ENCODE results near the gene E2F6. TPM values are rescaled to one million over a fixed set of nuclear protein-coding genes. Genes with fewer than 3 reads are reported as not detected.

Gene E2F6
- total RNA-seq, 1 experiment from 2014 or later = 14.2 TPM

DNA sequence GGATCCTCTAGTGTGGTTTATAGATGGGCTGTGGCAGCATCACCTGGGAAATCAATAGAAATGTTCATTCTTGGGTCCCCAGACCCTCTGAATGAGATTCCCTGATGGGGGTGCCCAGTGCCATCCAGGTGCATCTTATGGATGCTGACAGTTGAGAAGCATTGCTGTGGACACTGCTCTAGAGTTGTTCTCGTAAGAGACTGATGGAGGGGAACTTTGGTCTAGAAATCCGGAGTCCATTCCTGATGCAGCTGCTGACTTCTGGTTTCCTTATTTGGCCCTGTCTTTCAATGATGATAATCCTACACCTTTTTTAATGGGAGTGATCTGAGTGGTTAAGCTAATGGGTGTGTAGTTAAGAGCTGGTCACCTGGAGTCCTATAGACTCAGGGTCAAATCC, 28.3 kb upstream of the E2F6 start (continued):
- TF ChIP-seq HMGXB4 (CRISPR knock-in tag; IDR thresholded peaks at IDR 0.05) = no peak
- TF ChIP-seq HMGA2 (CRISPR knock-in tag; IDR thresholded peaks at IDR 0.05) = no peak

- no peak for DNase-seq (ENCODE audit: low spot score)
- CTCF ChIA-PET = interaction anchor here (1.0 to 1.5 kb wide), 4 partner anchors 16 to 361 kb away, joined by 3 to 7 read pairs (median 4); partner anchors contain the start of gene GREB1
- H3K9me3 Mint-ChIP-seq = peaks cover 17% of the 10 kb centered on the region
- H3K27ac Mint-ChIP-seq = no peak overlapping the region
- H3K27me3 Mint-ChIP-seq (ENCODE audit: low read depth) = no peaks in the 10 kb centered on the region
- no peak overlapping the region for H3K4me3 Mint-ChIP-seq
- POLR2A ChIA-PET = no interaction called here
- ATAC-seq = no peak
- H3K4me1 Mint-ChIP-seq = peaks cover 45% of the 10 kb centered on the region
- H3K36me3 Mint-ChIP-seq = peaks cover 13% of the 10 kb centered on the region
- TF ChIP-seq ZNF232 (CRISPR knock-in tag; IDR thresholded peaks at IDR 0.05) (no peak), MAX (CRISPR knock-in tag; IDR thresholded peaks at IDR 0.05) (no peak), NFATC4 (CRISPR knock-in tag; IDR thresholded peaks at IDR 0.05) (no peak), HMGA2 (CRISPR knock-in tag; IDR thresholded peaks at IDR 0.05) (no peak), TCF7 (CRISPR knock-in tag; IDR thresholded peaks at IDR 0.05; ENCODE audit: low read depth) (no peak), TEAD1 (CRISPR knock-in tag; IDR thresholded peaks at IDR 0.05) (no peak), ESRRA (CRISPR knock-in tag; IDR thresholded peaks at IDR 0.05; ENCODE audit: borderline replicate concordance) (no peak), FOXK1 (CRISPR knock-in tag; IDR thresholded peaks at IDR 0.05) (no peak), RORB (CRISPR knock-in tag; IDR thresholded peaks at IDR 0.05) (no peak), FOXJ3 (CRISPR knock-in tag; IDR thresholded peaks at IDR 0.05; ENCODE audit: borderline replicate concordance) (no peak), ZNF396 (CRISPR knock-in tag; IDR thresholded peaks at IDR 0.05; ENCODE audit: borderline replicate concordance) (no peak), NFYB (CRISPR knock-in tag; conservative IDR thresholded peaks at IDR 0.05; ENCODE audit: low read depth) (no peak), ZNF281 (CRISPR knock-in tag; IDR thresholded peaks at IDR 0.05) (no peak), PREB (CRISPR knock-in tag; IDR thresholded peaks at IDR 0.05; ENCODE audit: borderline replicate concordance) (no peak), JAZF1 (CRISPR knock-in tag; IDR thresholded peaks at IDR 0.05) (no peak), ZNF219 (CRISPR knock-in tag; IDR thresholded peaks at IDR 0.05; ENCODE audit: borderline replicate concordance) (no peak)
- TF ChIP-seq, protein P1, sequence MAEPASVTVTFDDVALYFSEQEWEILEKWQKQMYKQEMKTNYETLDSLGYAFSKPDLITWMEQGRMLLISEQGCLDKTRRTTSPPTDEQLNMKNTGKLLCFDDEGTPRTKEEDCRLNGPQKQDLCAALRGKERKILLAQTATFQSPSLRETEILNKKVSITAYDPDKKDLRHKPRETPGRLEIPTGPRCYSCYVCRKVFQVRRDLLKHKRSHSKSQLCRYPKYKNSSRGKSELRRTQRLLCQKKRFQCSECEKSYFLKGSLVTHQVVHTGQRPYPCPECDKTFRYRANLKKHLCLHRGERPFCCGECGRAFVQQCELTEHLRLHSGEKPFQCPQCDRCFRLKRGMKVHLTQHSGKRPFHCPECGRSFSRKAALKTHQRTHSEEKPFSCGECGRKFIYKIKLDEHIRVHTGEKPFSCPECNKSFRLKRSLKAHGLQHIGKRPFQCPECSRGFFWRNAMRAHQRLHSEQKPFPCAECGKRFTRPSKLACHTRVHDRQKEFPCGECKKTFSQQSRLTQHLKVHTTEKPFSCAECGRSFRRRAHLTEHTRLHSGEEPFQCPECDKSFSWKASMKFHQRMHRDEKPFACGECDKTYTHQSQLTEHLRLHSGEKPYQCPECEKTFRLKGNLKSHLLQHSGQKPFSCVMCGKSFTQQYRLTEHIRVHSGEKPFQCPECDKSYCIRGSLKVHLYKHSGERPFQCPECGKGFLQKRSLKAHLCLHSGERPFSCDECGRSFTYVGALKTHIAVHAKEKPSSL (CRISPR knock-in tag; conservative IDR thresholded peaks at IDR 0.05) = no peak
- TF ChIP-seq, protein P2, sequence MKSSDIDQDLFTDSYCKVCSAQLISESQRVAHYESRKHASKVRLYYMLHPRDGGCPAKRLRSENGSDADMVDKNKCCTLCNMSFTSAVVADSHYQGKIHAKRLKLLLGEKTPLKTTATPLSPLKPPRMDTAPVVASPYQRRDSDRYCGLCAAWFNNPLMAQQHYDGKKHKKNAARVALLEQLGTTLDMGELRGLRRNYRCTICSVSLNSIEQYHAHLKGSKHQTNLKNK (CRISPR knock-in tag; IDR thresholded peaks at IDR 0.05) = no peak
- TF ChIP-seq, protein P3, sequence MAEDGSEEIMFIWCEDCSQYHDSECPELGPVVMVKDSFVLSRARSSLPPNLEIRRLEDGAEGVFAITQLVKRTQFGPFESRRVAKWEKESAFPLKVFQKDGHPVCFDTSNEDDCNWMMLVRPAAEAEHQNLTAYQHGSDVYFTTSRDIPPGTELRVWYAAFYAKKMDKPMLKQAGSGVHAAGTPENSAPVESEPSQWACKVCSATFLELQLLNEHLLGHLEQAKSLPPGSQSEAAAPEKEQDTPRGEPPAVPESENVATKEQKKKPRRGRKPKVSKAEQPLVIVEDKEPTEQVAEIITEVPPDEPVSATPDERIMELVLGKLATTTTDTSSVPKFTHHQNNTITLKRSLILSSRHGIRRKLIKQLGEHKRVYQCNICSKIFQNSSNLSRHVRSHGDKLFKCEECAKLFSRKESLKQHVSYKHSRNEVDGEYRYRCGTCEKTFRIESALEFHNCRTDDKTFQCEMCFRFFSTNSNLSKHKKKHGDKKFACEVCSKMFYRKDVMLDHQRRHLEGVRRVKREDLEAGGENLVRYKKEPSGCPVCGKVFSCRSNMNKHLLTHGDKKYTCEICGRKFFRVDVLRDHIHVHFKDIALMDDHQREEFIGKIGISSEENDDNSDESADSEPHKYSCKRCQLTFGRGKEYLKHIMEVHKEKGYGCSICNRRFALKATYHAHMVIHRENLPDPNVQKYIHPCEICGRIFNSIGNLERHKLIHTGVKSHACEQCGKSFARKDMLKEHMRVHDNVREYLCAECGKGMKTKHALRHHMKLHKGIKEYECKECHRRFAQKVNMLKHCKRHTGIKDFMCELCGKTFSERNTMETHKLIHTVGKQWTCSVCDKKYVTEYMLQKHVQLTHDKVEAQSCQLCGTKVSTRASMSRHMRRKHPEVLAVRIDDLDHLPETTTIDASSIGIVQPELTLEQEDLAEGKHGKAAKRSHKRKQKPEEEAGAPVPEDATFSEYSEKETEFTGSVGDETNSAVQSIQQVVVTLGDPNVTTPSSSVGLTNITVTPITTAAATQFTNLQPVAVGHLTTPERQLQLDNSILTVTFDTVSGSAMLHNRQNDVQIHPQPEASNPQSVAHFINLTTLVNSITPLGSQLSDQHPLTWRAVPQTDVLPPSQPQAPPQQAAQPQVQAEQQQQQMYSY (CRISPR knock-in tag; IDR thresholded peaks at IDR 0.05) = no peak
Observed at GRCh38 chr2:11493282-11493681, 27.3 kb upstream of the E2F6 start.
